Memory B cell (primary cell): ENCODE data around the gene BAG1.

Experiments used
- ATAC-seq: fragments of 150-1000 bp; cut with Tn5 transposase; 2 replicates; pipeline ENCODE4 v1.10.0; 2021; ENCODE audit warnings: low read depth, mild to moderate bottlenecking, moderate library complexity
- DNase-seq, 2 donors: peaks; one replicate each; pipeline ENCODE4 v3.0.0; 2022; ENCODE audit warnings: low spot score in 2 of 2
- H3K27ac Mint-ChIP-seq: one replicate; pipeline ENCODE4 v1.8.0; 2022; ENCODE audit warnings: mild to moderate bottlenecking, moderate library complexity, mixed read lengths
- H3K27me3 Mint-ChIP-seq: one replicate; pipeline ENCODE4 v1.8.0; 2022; ENCODE audit warnings: mixed read lengths
- H3K36me3 Mint-ChIP-seq: one replicate; pipeline ENCODE4 v1.8.0; 2022; ENCODE audit warnings: mild to moderate bottlenecking, mixed read lengths
- H3K4me1 Mint-ChIP-seq: one replicate; pipeline ENCODE4 v1.8.0; 2022; ENCODE audit warnings: mixed read lengths
- H3K4me3 Mint-ChIP-seq: one replicate; pipeline ENCODE4 v1.8.0; 2022; ENCODE audit warnings: mild to moderate bottlenecking, moderate library complexity, mixed read lengths
- H3K9me3 Mint-ChIP-seq: one replicate; pipeline ENCODE4 v1.8.0; 2022; ENCODE audit warnings: mixed read lengths

Gene BAG1

DNA sequence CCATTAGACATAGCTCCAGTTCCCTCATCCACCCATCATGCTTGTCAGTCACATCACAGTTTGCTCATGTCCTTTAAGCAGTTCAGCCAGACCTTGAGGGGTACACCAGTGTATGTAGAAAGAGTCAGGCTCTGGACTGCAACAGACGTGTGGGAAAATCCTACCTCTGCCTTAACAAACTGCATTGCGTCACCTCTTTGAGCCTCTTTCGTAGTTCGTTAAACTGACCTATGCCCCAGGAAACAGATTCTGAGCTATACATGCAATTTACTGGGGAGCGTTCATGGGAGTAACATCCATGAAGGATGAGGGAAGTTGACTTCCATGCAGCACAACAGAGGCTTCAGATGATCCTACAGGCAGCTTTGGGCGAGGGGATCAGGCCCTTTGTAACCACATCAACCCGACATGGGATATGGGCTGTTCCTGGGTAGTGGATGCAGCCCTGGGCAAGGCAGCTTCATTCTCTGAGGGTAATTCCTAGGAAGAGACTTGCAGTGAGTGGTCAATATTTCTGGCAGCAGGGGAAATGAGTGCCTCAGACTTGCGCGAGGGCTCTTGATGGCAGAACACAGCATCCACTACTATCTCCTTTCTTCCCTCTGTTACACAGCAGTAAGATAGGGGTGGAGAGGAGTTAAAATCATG lies 20.2 kb downstream of the BAG1 start:
- Mint-ChIP-seq H3K4me1 (no peaks in the 10 kb centered on the region), H3K27ac (no peak overlapping the region), H3K27me3 (peaks cover 2% of the 10 kb centered on the region), H3K9me3 (no peaks in the 10 kb centered on the region), H3K36me3 (peaks cover 6% of the 10 kb centered on the region), H3K4me3 (no peak overlapping the region)
- no peak for ATAC-seq
- no peak for DNase-seq

DNA sequence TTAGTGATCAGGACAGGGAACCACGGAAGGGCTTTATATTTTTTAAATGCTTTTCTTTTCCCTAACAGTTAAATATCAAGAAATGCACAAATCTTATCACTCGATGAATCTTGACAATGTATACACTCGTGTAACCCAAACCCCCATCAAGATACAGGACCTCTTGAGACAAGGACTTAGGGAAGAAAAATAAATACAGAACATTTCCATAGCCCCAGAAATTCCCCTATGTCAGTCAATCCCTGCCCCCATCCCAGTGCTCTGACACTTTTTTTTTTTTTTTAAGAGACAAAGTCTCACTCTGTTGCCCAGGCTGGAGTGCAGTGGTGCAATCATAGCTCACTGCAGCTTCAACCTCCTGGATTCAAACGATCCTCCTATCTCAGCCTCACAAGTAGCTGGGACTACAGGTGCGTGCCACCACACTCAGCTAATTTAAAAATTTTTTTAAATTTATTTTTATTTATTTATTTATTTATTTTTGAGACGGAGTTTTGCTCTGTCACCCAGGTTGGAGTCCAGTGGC lies 21.8 kb downstream of the BAG1 start:
- no peaks in the 10 kb centered on the region for H3K4me1 Mint-ChIP-seq
- H3K4me3 Mint-ChIP-seq = no peak overlapping the region
- peaks cover 3% of the 10 kb centered on the region for H3K36me3 Mint-ChIP-seq
- H3K9me3 Mint-ChIP-seq = no peaks in the 10 kb centered on the region
- H3K27me3 Mint-ChIP-seq = peaks cover 2% of the 10 kb centered on the region
- ATAC-seq = no peak
- H3K27ac Mint-ChIP-seq = no peak overlapping the region
- no peak for DNase-seq

DNA sequence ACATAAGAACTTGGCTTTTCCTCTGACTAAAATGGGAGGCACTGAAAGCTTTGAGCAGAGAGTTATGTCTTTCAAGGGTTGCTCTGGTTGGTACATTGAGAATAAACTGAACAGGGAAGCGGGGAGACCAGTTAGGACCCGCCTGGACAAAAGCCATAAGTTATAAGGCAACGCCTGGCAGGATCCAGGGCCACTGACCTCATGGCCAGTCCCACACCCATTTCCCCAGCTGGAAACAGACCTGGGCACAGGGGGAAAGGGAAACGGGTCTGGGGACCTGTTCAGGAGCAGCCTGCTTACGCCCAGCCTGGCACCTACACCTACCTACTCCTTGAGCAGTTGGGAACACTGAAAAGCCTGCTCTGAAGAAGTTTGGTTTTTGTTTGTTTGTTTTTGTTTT lies 23.2 kb downstream of the BAG1 start:
- Mint-ChIP-seq H3K36me3 (no peaks in the 10 kb centered on the region), H3K27ac (no peak overlapping the region), H3K9me3 (no peaks in the 10 kb centered on the region), H3K4me1 (no peaks in the 10 kb centered on the region), H3K4me3 (no peak overlapping the region), H3K27me3 (peaks cover 4% of the 10 kb centered on the region)
- DNase-seq (no peak), ATAC-seq (no peak)

GRCh38 chr9:33239921-33240320 lies 24.6 kb downstream of the BAG1 start, which contains the start of gene SPINK4:
TSS of gene SPINK4 (plus strand) at chr9:33240167. CDS start at chr9:33240209, 42 bp downstream.
- no peak for ATAC-seq

DNA sequence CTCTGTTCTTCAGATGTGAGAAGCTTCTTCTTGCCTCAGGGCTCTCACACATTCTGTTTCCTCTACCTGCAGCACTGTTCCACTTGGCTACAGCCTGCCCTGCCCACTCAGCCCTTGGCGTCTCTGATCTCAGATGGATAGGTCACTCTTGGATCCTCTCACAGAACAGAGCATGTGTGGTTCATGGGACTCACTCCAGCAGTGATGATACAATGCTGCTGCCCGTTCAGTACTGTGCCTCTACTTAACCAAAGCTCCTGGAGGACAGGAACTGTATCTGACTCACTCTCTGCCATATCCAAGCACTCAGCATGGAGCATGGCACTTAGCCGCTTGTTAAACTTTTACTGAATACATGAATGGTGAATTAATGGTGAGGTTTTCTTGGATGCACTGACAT lies 27.9 kb downstream of the BAG1 start:
- H3K27me3 Mint-ChIP-seq = peaks cover 11% of the 10 kb centered on the region
- no peak overlapping the region for H3K27ac Mint-ChIP-seq
- H3K9me3 Mint-ChIP-seq = no peaks in the 10 kb centered on the region
- H3K4me3 Mint-ChIP-seq = no peak overlapping the region
- DNase-seq = no peak
- H3K4me1 Mint-ChIP-seq = no peaks in the 10 kb centered on the region
- no peak for ATAC-seq
- H3K36me3 Mint-ChIP-seq = no peaks in the 10 kb centered on the region

More at GRCh38 chr9:33239921-33240320, 24.6 kb downstream of the BAG1 start, which contains the start of gene SPINK4:
- no peak within 1 kb of the TSS for H3K4me3 Mint-ChIP-seq
- H3K9me3 Mint-ChIP-seq = no peaks in the 10 kb centered on the region
- no peaks in the 10 kb centered on the region for H3K36me3 Mint-ChIP-seq
- H3K27me3 Mint-ChIP-seq = peaks cover 11% of the 10 kb centered on the region
- no peak for DNase-seq
- no peak within 1 kb of the TSS for H3K27ac Mint-ChIP-seq
- H3K4me1 Mint-ChIP-seq = no peaks in the 10 kb centered on the region

DNA sequence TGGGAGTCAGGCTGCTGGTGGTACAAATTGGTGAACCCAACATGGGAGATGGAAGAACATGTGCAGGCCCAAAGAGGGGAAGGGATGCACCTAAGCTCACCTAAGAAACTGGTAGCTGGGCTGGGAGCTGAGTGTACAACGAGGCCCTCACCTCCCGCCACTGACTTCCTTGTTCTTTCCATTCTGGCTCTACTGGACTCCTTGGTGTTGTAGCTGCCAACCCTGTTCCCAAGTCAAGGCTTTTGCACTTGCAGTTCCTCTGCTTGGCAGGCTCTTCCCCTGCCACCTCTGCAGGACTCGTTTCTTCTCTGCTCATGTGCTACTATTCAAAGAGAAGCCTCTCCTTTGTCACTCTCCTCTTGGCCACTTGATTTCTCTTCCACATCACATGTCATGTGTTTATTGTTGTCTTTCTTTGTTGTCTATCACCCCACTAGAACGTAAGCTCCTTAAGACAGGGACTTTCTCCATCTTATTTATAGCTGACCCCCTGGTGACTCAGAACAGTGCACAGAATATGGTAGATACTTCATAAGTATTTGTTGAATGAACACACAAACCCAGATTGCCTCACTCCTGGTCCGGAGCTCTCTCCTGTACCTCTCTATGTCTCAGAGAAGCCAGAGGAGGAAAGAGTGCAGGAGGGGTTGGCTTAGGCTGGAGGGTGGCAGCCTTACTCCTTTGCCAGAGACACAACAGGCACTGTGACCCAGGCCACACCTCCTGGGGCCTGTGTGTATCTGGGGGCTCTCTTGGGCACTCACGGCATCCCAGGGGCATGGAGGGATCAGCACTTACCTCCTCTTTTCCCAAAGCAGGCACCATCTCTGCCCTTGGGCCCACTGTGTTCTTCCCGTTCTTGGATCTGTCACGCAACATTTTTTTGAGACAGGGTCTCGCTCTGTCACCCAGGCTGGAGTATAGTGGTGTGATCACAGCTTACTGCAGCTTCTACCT lies 29.7 kb downstream of the BAG1 start:
- no peaks in the 10 kb centered on the region for H3K9me3 Mint-ChIP-seq
- H3K4me1 Mint-ChIP-seq = no peaks in the 10 kb centered on the region
- H3K4me3 Mint-ChIP-seq = no peak overlapping the region
- ATAC-seq (no peak), DNase-seq (no peak)
- no peaks in the 10 kb centered on the region for H3K36me3 Mint-ChIP-seq
- H3K27me3 Mint-ChIP-seq = peaks cover 9% of the 10 kb centered on the region
- H3K27ac Mint-ChIP-seq = no peak overlapping the region

- H3K36me3 Mint-ChIP-seq = no peaks in the 10 kb centered on the region
Measured at GRCh38 chr9:33233626-33234342, 30.7 kb downstream of the BAG1 start.

DNA sequence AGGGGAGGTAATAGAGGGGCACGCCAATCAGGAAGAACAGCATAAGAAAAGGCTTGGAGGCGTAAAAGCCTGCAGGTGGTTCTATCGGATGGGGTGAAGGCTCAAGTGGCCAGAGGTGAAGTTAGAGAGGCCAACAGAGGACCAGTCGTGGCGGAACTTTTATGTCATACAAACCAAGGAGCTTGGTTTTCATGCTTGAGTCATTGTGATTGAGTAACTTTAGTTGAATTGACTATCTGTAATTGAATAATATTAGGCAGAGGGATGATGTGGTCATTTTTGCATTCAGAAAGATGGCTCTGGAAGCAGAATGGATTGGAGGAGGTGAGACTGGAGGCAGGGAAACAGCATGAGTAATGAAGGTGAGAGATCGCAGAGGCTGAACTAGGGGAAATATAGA lies 31.7 kb downstream of the BAG1 start:
- no peaks in the 10 kb centered on the region for H3K9me3 Mint-ChIP-seq
- ATAC-seq (no peak), DNase-seq (no peak)
- H3K27ac Mint-ChIP-seq = no peak overlapping the region
- H3K4me3 Mint-ChIP-seq = no peak overlapping the region
- H3K36me3 Mint-ChIP-seq = no peaks in the 10 kb centered on the region
- no peaks in the 10 kb centered on the region for H3K4me1 Mint-ChIP-seq
- H3K27me3 Mint-ChIP-seq = peaks cover 9% of the 10 kb centered on the region

More at GRCh38 chr9:33233626-33234342, 30.7 kb downstream of the BAG1 start:
- DNase-seq = no peak
- Mint-ChIP-seq H3K27ac (no peak overlapping the region), H3K27me3 (peaks cover 9% of the 10 kb centered on the region), H3K4me3 (no peak overlapping the region), H3K4me1 (no peaks in the 10 kb centered on the region), H3K9me3 (no peaks in the 10 kb centered on the region)
- no peak for ATAC-seq

DNA sequence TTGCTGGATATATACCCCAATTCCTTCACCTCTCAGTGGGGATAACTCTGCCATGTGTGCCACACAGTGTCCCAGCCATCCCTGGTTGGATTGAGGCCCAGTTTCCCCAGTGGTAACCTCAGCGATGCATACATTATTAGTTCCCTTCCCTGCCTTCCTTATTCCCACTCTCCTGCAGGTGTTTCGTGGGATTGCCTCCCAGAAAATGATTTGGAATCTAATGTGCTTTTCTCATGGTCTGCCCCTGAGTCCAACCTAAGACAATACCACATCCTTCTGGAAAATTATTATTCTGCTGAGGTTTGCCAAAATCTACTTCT lies 32.9 kb downstream of the BAG1 start:
- no peaks in the 10 kb centered on the region for H3K9me3 Mint-ChIP-seq
- no peak overlapping the region for H3K27ac Mint-ChIP-seq
- DNase-seq = no peak
- no peak for ATAC-seq
- H3K4me1 Mint-ChIP-seq = peaks cover 7% of the 10 kb centered on the region
- no peak overlapping the region for H3K4me3 Mint-ChIP-seq
- H3K27me3 Mint-ChIP-seq = peaks cover 9% of the 10 kb centered on the region
- H3K36me3 Mint-ChIP-seq = no peaks in the 10 kb centered on the region

DNA sequence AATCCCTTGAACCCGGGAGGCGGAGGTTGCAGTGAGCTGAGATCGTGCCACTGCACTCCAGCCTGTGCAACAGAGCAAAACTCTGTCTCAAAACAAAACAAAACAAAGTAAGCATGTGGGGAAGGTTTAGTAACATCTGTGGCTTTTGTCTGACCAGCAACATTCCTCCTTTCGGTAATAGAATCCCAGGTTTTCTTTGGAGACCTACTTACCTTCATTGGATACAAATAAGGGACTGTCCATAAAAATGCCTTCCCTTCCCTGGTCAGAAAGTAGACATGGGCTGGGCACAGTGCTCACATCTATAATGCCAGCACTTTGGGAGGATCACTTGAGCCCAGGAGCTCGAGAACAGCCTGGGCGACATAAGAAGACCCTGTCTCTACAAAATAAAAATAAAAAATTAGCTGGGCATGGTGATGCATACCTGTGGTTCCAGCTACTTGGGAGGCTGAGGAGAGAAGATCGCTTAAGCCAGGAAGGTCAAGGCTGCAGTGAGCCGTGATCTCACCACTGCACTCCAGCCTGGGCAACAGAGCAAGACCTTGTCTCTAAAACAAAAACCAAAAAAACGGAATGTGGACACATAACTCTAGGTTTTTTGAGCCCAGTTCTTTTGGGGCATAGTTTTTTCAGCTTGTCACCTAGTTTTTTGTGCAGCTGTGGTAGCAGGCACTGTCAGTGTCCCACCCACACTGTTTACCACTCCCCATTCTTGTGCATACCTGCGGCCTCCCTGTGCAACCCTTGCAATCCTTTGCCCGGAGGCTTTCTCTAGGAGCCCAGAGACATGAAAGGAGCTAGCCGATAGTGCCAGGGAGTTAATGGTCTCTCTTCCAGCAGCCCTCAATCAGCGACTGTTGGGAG lies 33.5 kb downstream of the BAG1 start:
- no peak overlapping the region for H3K27ac Mint-ChIP-seq
- no peak overlapping the region for H3K4me3 Mint-ChIP-seq
- ATAC-seq (no peak), DNase-seq (no peak)
- peaks cover 9% of the 10 kb centered on the region for H3K4me1 Mint-ChIP-seq
- no peaks in the 10 kb centered on the region for H3K36me3 Mint-ChIP-seq
- H3K27me3 Mint-ChIP-seq = peaks cover 5% of the 10 kb centered on the region
- H3K9me3 Mint-ChIP-seq = no peaks in the 10 kb centered on the region

GRCh38 chr9:33229359-33230114 lies 35.0 kb downstream of the BAG1 start:
- no peak for DNase-seq
- Mint-ChIP-seq H3K9me3 (no peaks in the 10 kb centered on the region), H3K27me3 (no peaks in the 10 kb centered on the region), H3K4me1 (peaks cover 16% of the 10 kb centered on the region), H3K36me3 (no peaks in the 10 kb centered on the region), H3K4me3 (no peak overlapping the region), H3K27ac (no peak overlapping the region)
- ATAC-seq = no peak

GRCh38 chr9:33228606-33229005 lies 35.9 kb downstream of the BAG1 start:
- Mint-ChIP-seq H3K27ac (no peak overlapping the region), H3K27me3 (no peaks in the 10 kb centered on the region), H3K4me1 (peaks cover 16% of the 10 kb centered on the region), H3K9me3 (no peaks in the 10 kb centered on the region), H3K4me3 (no peak overlapping the region), H3K36me3 (no peaks in the 10 kb centered on the region)
- ATAC-seq = no peak
- DNase-seq = no peak

GRCh38 chr9:33227741-33228140 lies 36.8 kb downstream of the BAG1 start:
- peak overlapping the region; percentile 87 for H3K27ac Mint-ChIP-seq
- peaks cover 18% of the 10 kb centered on the region for H3K4me1 Mint-ChIP-seq
- no peak overlapping the region for H3K4me3 Mint-ChIP-seq
- no peaks in the 10 kb centered on the region for H3K9me3 Mint-ChIP-seq
- ATAC-seq (no peak), DNase-seq (no peak)
- H3K27me3 Mint-ChIP-seq = no peaks in the 10 kb centered on the region
- no peaks in the 10 kb centered on the region for H3K36me3 Mint-ChIP-seq
